WTC11 (cell line): ENCODE data around the gene PHIP. TPM values are rescaled to one million over a fixed set of nuclear protein-coding genes. Genes with fewer than 3 reads are reported as not detected.

ENCODE experiments used
- AFF4 ChIP-seq: sonication (generic); formaldehyde crosslinking; IDR thresholded peaks from 2 replicates; pipeline ENCODE4 v1.8.1; 2023; ENCODE audit warnings: mild to moderate bottlenecking, missing genetic modification reagents, borderline replicate concordance
- CREB1 ChIP-seq: sonication (generic); formaldehyde crosslinking; IDR thresholded peaks from 2 replicates; pipeline ENCODE4 v1.8.0; 2023; ENCODE audit warnings: mild to moderate bottlenecking, missing genetic modification reagents
- ELF4 ChIP-seq: sonication (generic); formaldehyde crosslinking; IDR thresholded peaks from 2 replicates; pipeline ENCODE4 v1.8.1; 2022; ENCODE audit warnings: low read depth, mild to moderate bottlenecking, moderate library complexity, missing genetic modification reagents
- EMX1 ChIP-seq: fragments of 250-450 bp; sonication (Bioruptor Pico); IDR thresholded peaks from 2 replicates; pipeline ENCODE4 v1.8.0; 2021; ENCODE audit warnings: mild to moderate bottlenecking
- FOXK1 ChIP-seq: sonication (generic); formaldehyde crosslinking; IDR thresholded peaks from 2 replicates; pipeline ENCODE4 v1.8.0; 2022; ENCODE audit warnings: mild to moderate bottlenecking, moderate library complexity, missing genetic modification reagents
- FOXP1 ChIP-seq: sonication (generic); formaldehyde crosslinking; IDR thresholded peaks from 2 replicates; pipeline ENCODE4 v1.8.0; 2022; ENCODE audit warnings: missing genetic modification reagents, mild to moderate bottlenecking, moderate library complexity, borderline replicate concordance
- FOXP4 ChIP-seq: sonication (generic); formaldehyde crosslinking; IDR thresholded peaks from 2 replicates; pipeline ENCODE4 v1.8.0; 2022; ENCODE audit warnings: mild to moderate bottlenecking, missing genetic modification reagents
- GRHL2 ChIP-seq: fragments of 250-450 bp; sonication (Bioruptor Pico); IDR thresholded peaks from 2 replicates; pipeline ENCODE4 v1.8.0; 2022; ENCODE audit warnings: mild to moderate bottlenecking, moderate library complexity; ENCODE audit not compliant: insufficient replicate concordance, severe bottlenecking
- GTF2I ChIP-seq: fragments of 250-450 bp; sonication (Bioruptor Pico); conservative IDR thresholded peaks from 2 replicates; pipeline ENCODE4 v1.4.0; 2021; ENCODE audit warnings: mild to moderate bottlenecking
- KAT7 ChIP-seq: sonication (generic); formaldehyde crosslinking; IDR thresholded peaks from 2 replicates; pipeline ENCODE4 v1.8.1; 2023; ENCODE audit warnings: missing genetic modification reagents, mild to moderate bottlenecking, borderline replicate concordance
- MAX ChIP-seq: sonication (generic); formaldehyde crosslinking; IDR thresholded peaks from 2 replicates; pipeline ENCODE4 v1.8.0; 2022; ENCODE audit warnings: mild to moderate bottlenecking, missing genetic modification reagents
- MXD4 ChIP-seq: fragments of 250-450 bp; sonication (Bioruptor Pico); IDR thresholded peaks from 2 replicates; pipeline ENCODE4 v1.8.0; 2021; ENCODE audit warnings: mild to moderate bottlenecking, moderate library complexity, borderline replicate concordance
- NFE2L1 ChIP-seq: sonication (generic); formaldehyde crosslinking; IDR thresholded peaks from 2 replicates; pipeline ENCODE4 v1.8.1; 2023; ENCODE audit warnings: missing genetic modification reagents
- NFYB ChIP-seq: sonication (generic); formaldehyde crosslinking; conservative IDR thresholded peaks from 2 replicates; pipeline ENCODE4 v1.8.0; 2022; ENCODE audit warnings: low read depth, missing genetic modification reagents
- NR2C2 ChIP-seq: sonication (generic); formaldehyde crosslinking; IDR thresholded peaks from 2 replicates; pipeline ENCODE4 v1.8.0; 2022; ENCODE audit warnings: mild to moderate bottlenecking, missing genetic modification reagents
- SMAD3 ChIP-seq: sonication (generic); formaldehyde crosslinking; IDR thresholded peaks from 2 replicates; pipeline ENCODE4 v1.8.0; 2022; ENCODE audit warnings: missing genetic modification reagents, mild to moderate bottlenecking, borderline replicate concordance
- TCF7 ChIP-seq: sonication (generic); formaldehyde crosslinking; IDR thresholded peaks from 2 replicates; pipeline ENCODE4 v1.8.0; 2022; ENCODE audit warnings: mild to moderate bottlenecking, low read depth, missing genetic modification reagents, moderate library complexity
- TEAD1 ChIP-seq: sonication (generic); formaldehyde crosslinking; IDR thresholded peaks from 2 replicates; pipeline ENCODE4 v1.8.0; 2022; ENCODE audit warnings: mild to moderate bottlenecking, missing genetic modification reagents
- ZNF219 ChIP-seq: sonication (generic); formaldehyde crosslinking; IDR thresholded peaks from 2 replicates; pipeline ENCODE4 v1.8.0; 2023; ENCODE audit warnings: missing genetic modification reagents, mild to moderate bottlenecking, borderline replicate concordance
- ZNF232 ChIP-seq: sonication (generic); formaldehyde crosslinking; IDR thresholded peaks from 2 replicates; pipeline ENCODE4 v1.8.0; 2022; ENCODE audit warnings: mild to moderate bottlenecking, missing genetic modification reagents
- ZNF416 ChIP-seq: fragments of 250-450 bp; sonication (Bioruptor Pico); IDR thresholded peaks from 2 replicates; pipeline ENCODE4 v1.9.0; 2021; ENCODE audit warnings: mild to moderate bottlenecking, inconsistent platforms
- ZNF423 ChIP-seq: fragments of 250-450 bp; sonication (Bioruptor Pico); IDR thresholded peaks from 2 replicates; pipeline ENCODE4 v2.1.2; 2022; ENCODE audit warnings: mild to moderate bottlenecking, moderate library complexity
- total RNA-seq: library from RNA; stranded (reverse); gene quantifications from 3 replicates; pipeline ENCODE4 v1.2.3, GENCODE V29; 2021
- TF ChIP-seq, protein P1 (sequence below): sonication (generic); formaldehyde crosslinking; IDR thresholded peaks from 2 replicates; pipeline ENCODE4 v1.8.1; 2023; ENCODE audit warnings: mild to moderate bottlenecking, missing genetic modification reagents
- TF ChIP-seq, protein P2 (sequence below): sonication (generic); formaldehyde crosslinking; IDR thresholded peaks from 2 replicates; pipeline ENCODE4 v1.8.1; 2022; ENCODE audit warnings: low read depth, mild to moderate bottlenecking, moderate library complexity, missing genetic modification reagents, borderline replicate concordance
- TF ChIP-seq, protein P3 (sequence below): fragments of 250-450 bp; sonication (Bioruptor Pico); IDR thresholded peaks from 2 replicates; pipeline ENCODE4 v1.9.0; 2021; ENCODE audit warnings: moderate library complexity, mild to moderate bottlenecking, inconsistent platforms, borderline replicate concordance
- TF ChIP-seq, protein P4 (sequence below): fragments of 200-600 bp; IDR thresholded peaks from 2 replicates; pipeline ENCODE4 v1.8.0; 2022; ENCODE audit warnings: antibody characterized with exemption

Gene PHIP
- total RNA-seq, 1 experiment from 2014 or later, result 45.6 TPM

GRCh38 chr6:79076782-79077641 is 1.0 kb downstream of the PHIP start (continued):
- TF ChIP-seq, protein P1, sequence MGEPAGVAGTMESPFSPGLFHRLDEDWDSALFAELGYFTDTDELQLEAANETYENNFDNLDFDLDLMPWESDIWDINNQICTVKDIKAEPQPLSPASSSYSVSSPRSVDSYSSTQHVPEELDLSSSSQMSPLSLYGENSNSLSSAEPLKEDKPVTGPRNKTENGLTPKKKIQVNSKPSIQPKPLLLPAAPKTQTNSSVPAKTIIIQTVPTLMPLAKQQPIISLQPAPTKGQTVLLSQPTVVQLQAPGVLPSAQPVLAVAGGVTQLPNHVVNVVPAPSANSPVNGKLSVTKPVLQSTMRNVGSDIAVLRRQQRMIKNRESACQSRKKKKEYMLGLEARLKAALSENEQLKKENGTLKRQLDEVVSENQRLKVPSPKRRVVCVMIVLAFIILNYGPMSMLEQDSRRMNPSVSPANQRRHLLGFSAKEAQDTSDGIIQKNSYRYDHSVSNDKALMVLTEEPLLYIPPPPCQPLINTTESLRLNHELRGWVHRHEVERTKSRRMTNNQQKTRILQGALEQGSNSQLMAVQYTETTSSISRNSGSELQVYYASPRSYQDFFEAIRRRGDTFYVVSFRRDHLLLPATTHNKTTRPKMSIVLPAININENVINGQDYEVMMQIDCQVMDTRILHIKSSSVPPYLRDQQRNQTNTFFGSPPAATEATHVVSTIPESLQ (CRISPR knock-in tag), result no peak
- TF ChIP-seq ZNF219, result no peak
- TF ChIP-seq FOXP1 (CRISPR knock-in tag), result 0 out of 2 replicates have a peak, but pooled peaks have one; percentile 15
- TF ChIP-seq MAX (CRISPR knock-in tag), result peak; percentile 33; the same call in 1 of the 2 replicates
- no peak for TF ChIP-seq NFYB
- TF ChIP-seq GTF2I, result no peak
- no peak for TF ChIP-seq TCF7 (CRISPR knock-in tag)
- TF ChIP-seq NFE2L1 (CRISPR knock-in tag), result no peak
- no peak for TF ChIP-seq AFF4
- no peak for TF ChIP-seq CREB1 (CRISPR knock-in tag)
- TF ChIP-seq, protein P2, sequence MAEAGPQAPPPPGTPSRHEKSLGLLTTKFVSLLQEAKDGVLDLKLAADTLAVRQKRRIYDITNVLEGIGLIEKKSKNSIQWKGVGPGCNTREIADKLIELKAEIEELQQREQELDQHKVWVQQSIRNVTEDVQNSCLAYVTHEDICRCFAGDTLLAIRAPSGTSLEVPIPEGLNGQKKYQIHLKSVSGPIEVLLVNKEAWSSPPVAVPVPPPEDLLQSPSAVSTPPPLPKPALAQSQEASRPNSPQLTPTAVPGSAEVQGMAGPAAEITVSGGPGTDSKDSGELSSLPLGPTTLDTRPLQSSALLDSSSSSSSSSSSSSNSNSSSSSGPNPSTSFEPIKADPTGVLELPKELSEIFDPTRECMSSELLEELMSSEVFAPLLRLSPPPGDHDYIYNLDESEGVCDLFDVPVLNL, result no peak
- TF ChIP-seq NR2C2 (CRISPR knock-in tag), result no peak
- TF ChIP-seq ZNF416 (CRISPR knock-in tag), result no peak
- TF ChIP-seq GRHL2 (CRISPR knock-in tag), result no peak
- no peak for TF ChIP-seq ZNF232 (CRISPR knock-in tag)
- peak; percentile 45; the same call in 1 of the 2 replicates for TF ChIP-seq TEAD1 (CRISPR knock-in tag)
- TF ChIP-seq SMAD3 (CRISPR knock-in tag), result no peak
- TF ChIP-seq FOXK1, result peak; percentile 53; the same call in 1 of the 2 replicates
- TF ChIP-seq, protein P3, sequence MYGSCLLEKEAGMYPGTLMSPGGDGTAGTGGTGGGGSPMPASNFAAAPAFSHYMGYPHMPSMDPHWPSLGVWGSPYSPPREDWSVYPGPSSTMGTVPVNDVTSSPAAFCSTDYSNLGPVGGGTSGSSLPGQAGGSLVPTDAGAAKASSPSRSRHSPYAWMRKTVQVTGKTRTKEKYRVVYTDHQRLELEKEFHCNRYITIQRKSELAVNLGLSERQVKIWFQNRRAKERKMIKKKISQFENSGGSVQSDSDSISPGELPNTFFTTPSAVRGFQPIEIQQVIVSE (CRISPR knock-in tag), result no peak
- TF ChIP-seq EMX1 (CRISPR knock-in tag), result no peak
- no peak for TF ChIP-seq FOXP4 (CRISPR knock-in tag)
- TF ChIP-seq MXD4 (CRISPR knock-in tag), result no peak
- no peak for TF ChIP-seq ELF4 (CRISPR knock-in tag)
- no peak for TF ChIP-seq ZNF423 (CRISPR knock-in tag)
- TF ChIP-seq KAT7 (CRISPR knock-in tag), result no peak
- TF ChIP-seq, protein P4, sequence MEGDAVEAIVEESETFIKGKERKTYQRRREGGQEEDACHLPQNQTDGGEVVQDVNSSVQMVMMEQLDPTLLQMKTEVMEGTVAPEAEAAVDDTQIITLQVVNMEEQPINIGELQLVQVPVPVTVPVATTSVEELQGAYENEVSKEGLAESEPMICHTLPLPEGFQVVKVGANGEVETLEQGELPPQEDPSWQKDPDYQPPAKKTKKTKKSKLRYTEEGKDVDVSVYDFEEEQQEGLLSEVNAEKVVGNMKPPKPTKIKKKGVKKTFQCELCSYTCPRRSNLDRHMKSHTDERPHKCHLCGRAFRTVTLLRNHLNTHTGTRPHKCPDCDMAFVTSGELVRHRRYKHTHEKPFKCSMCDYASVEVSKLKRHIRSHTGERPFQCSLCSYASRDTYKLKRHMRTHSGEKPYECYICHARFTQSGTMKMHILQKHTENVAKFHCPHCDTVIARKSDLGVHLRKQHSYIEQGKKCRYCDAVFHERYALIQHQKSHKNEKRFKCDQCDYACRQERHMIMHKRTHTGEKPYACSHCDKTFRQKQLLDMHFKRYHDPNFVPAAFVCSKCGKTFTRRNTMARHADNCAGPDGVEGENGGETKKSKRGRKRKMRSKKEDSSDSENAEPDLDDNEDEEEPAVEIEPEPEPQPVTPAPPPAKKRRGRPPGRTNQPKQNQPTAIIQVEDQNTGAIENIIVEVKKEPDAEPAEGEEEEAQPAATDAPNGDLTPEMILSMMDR, result no peak
